Fibroblast of lung (primary cell): ENCODE results near the gene MAP1LC3B.

Experiments
- EZH2 ChIP-seq: IDR thresholded peaks from 2 replicates; pipeline ENCODE4 v1.5.1; 2012; ENCODE audit warnings: low read length, control low read depth, mild to moderate bottlenecking; ENCODE audit errors: missing control alignments
- TF ChIP-seq, protein P1 (sequence below), 2 donors: IDR thresholded peaks in 1 of 2; conservative IDR thresholded peaks in 1 of 2; 1 replicate in 1 of 2; 2 replicates in 1 of 2; pipeline ENCODE4 v1.5.1; 2011 to 2012; ENCODE audit warnings: low read length in 2 of 2, control low read depth in 1 of 2, inconsistent platforms in 1 of 2, low read depth in 1 of 2, mild to moderate bottlenecking in 1 of 2

GRCh38 chr16:87387942-87388817 lies 4.0 kb upstream of the MAP1LC3B start:
- TF ChIP-seq, protein P1, sequence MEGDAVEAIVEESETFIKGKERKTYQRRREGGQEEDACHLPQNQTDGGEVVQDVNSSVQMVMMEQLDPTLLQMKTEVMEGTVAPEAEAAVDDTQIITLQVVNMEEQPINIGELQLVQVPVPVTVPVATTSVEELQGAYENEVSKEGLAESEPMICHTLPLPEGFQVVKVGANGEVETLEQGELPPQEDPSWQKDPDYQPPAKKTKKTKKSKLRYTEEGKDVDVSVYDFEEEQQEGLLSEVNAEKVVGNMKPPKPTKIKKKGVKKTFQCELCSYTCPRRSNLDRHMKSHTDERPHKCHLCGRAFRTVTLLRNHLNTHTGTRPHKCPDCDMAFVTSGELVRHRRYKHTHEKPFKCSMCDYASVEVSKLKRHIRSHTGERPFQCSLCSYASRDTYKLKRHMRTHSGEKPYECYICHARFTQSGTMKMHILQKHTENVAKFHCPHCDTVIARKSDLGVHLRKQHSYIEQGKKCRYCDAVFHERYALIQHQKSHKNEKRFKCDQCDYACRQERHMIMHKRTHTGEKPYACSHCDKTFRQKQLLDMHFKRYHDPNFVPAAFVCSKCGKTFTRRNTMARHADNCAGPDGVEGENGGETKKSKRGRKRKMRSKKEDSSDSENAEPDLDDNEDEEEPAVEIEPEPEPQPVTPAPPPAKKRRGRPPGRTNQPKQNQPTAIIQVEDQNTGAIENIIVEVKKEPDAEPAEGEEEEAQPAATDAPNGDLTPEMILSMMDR (conservative IDR thresholded peaks at IDR 0.05 in 1 of 2, IDR thresholded peaks at IDR 0.05 in 1 of 2; ENCODE audit: low read depth in 1 of 2, low read length in 2 of 2) = no peak
- no peak for TF ChIP-seq EZH2
